WTC11 (cell line): ENCODE results near the gene ZMAT3. TPM values are rescaled to one million over a fixed set of nuclear protein-coding genes. Genes with fewer than 3 reads are reported as not detected.

Source experiments
- ATAC-seq: fragments of 200-7000 bp; cut with Tn5 transposase; 2 replicates; pipeline ENCODE4 v1.10.0; 2021; ENCODE audit warnings: mild to moderate bottlenecking, moderate library complexity
- CTCF ChIA-PET: fragments of 300-600 bp; sonication (Branson Sonifier 250); formaldehyde crosslinking; loops from one replicate; lab custom pipeline; 2021; ENCODE audit warnings: antibody characterized with exemption; lab: Charles Lee
- POLR2A ChIA-PET: fragments of 350-600 bp; sonication (Branson Sonifier 250); formaldehyde crosslinking; loops from one replicate; lab custom pipeline; 2021; ENCODE audit warnings: antibody characterized with exemption; lab: Charles Lee
- DNase-seq: peaks from one replicate; pipeline ENCODE4 v3.0.0; 2021; ENCODE audit warnings: low spot score
- H3K27ac Mint-ChIP-seq: 2 replicates; pipeline ENCODE4 v1.8.0; 2021; ENCODE audit warnings: mixed read lengths
- H3K27me3 Mint-ChIP-seq: 2 replicates; pipeline ENCODE4 v1.8.0; 2021; ENCODE audit warnings: low read depth, mild to moderate bottlenecking, moderate library complexity, mixed read lengths
- H3K36me3 Mint-ChIP-seq: 2 replicates; pipeline ENCODE4 v1.8.0; 2021; ENCODE audit warnings: mixed read lengths
- H3K4me1 Mint-ChIP-seq: 2 replicates; pipeline ENCODE4 v1.8.0; 2022; ENCODE audit warnings: mixed read lengths
- H3K4me3 Mint-ChIP-seq: 2 replicates; pipeline ENCODE4 v1.8.0; 2021; ENCODE audit warnings: mild to moderate bottlenecking, moderate library complexity, mixed read lengths
- H3K9me3 Mint-ChIP-seq: 2 replicates; pipeline ENCODE4 v1.8.0; 2021; ENCODE audit warnings: mixed read lengths
- ATF1 ChIP-seq: sonication (generic); formaldehyde crosslinking; IDR thresholded peaks from 2 replicates; pipeline ENCODE4 v1.8.1; 2023; ENCODE audit warnings: mild to moderate bottlenecking, moderate library complexity, missing genetic modification reagents
- CBFB ChIP-seq: sonication (generic); formaldehyde crosslinking; IDR thresholded peaks from 2 replicates; pipeline ENCODE4 v1.8.1; 2022; ENCODE audit warnings: mild to moderate bottlenecking, low read depth, missing genetic modification reagents
- CDX4 ChIP-seq: fragments of 250-450 bp; sonication (Bioruptor Pico); IDR thresholded peaks from 2 replicates; pipeline ENCODE4 v1.9.0; 2021; ENCODE audit warnings: moderate library complexity, mild to moderate bottlenecking, inconsistent platforms, borderline replicate concordance
- CREB1 ChIP-seq: sonication (generic); formaldehyde crosslinking; IDR thresholded peaks from 2 replicates; pipeline ENCODE4 v1.8.0; 2023; ENCODE audit warnings: mild to moderate bottlenecking, missing genetic modification reagents
- CREM ChIP-seq: sonication (generic); formaldehyde crosslinking; IDR thresholded peaks from 2 replicates; pipeline ENCODE4 v1.8.1; 2022; ENCODE audit warnings: mild to moderate bottlenecking, missing genetic modification reagents, moderate library complexity
- ELF4 ChIP-seq: sonication (generic); formaldehyde crosslinking; IDR thresholded peaks from 2 replicates; pipeline ENCODE4 v1.8.1; 2022; ENCODE audit warnings: low read depth, mild to moderate bottlenecking, moderate library complexity, missing genetic modification reagents
- EMX1 ChIP-seq: fragments of 250-450 bp; sonication (Bioruptor Pico); IDR thresholded peaks from 2 replicates; pipeline ENCODE4 v1.8.0; 2021; ENCODE audit warnings: mild to moderate bottlenecking
- ERG ChIP-seq: fragments of 250-450 bp; sonication (Bioruptor Pico); IDR thresholded peaks from 2 replicates; pipeline ENCODE4 v1.8.0; 2021; ENCODE audit warnings: mild to moderate bottlenecking
- ESRRA ChIP-seq: sonication (generic); formaldehyde crosslinking; IDR thresholded peaks from 2 replicates; pipeline ENCODE4 v1.8.1; 2022; ENCODE audit warnings: mild to moderate bottlenecking, missing genetic modification reagents, borderline replicate concordance
- ETV6 ChIP-seq: sonication (generic); formaldehyde crosslinking; IDR thresholded peaks from 2 replicates; pipeline ENCODE4 v1.8.1; 2022; ENCODE audit warnings: mild to moderate bottlenecking, missing genetic modification reagents
- FOXP1 ChIP-seq: sonication (generic); formaldehyde crosslinking; IDR thresholded peaks from 2 replicates; pipeline ENCODE4 v1.8.0; 2022; ENCODE audit warnings: missing genetic modification reagents, mild to moderate bottlenecking, moderate library complexity, borderline replicate concordance
- GTF2I ChIP-seq: fragments of 250-450 bp; sonication (Bioruptor Pico); conservative IDR thresholded peaks from 2 replicates; pipeline ENCODE4 v1.4.0; 2021; ENCODE audit warnings: mild to moderate bottlenecking
- IRF2 ChIP-seq: sonication (generic); formaldehyde crosslinking; IDR thresholded peaks from 2 replicates; pipeline ENCODE4 v1.8.0; 2022; ENCODE audit warnings: low read depth, missing genetic modification reagents, borderline replicate concordance
- MXD4 ChIP-seq: fragments of 250-450 bp; sonication (Bioruptor Pico); IDR thresholded peaks from 2 replicates; pipeline ENCODE4 v1.8.0; 2021; ENCODE audit warnings: mild to moderate bottlenecking, moderate library complexity, borderline replicate concordance
- NFYB ChIP-seq: sonication (generic); formaldehyde crosslinking; conservative IDR thresholded peaks from 2 replicates; pipeline ENCODE4 v1.8.0; 2022; ENCODE audit warnings: low read depth, missing genetic modification reagents
- NR1H2 ChIP-seq: sonication (generic); formaldehyde crosslinking; IDR thresholded peaks from 2 replicates; pipeline ENCODE4 v1.9.0; 2021; ENCODE audit warnings: mild to moderate bottlenecking, moderate library complexity, missing genetic modification reagents
- PRRX2 ChIP-seq: fragments of 250-450 bp; sonication (Bioruptor Pico); IDR thresholded peaks from 2 replicates; pipeline ENCODE4 v1.8.0; 2021; ENCODE audit warnings: mild to moderate bottlenecking
- RORB ChIP-seq: fragments of 250-450 bp; sonication (Bioruptor Pico); IDR thresholded peaks from 2 replicates; pipeline ENCODE4 v1.9.0; 2021; ENCODE audit warnings: mild to moderate bottlenecking
- SMAD4 ChIP-seq: sonication (generic); formaldehyde crosslinking; IDR thresholded peaks from 2 replicates; pipeline ENCODE4 v1.8.0; 2022; ENCODE audit warnings: mild to moderate bottlenecking, missing genetic modification reagents
- TEAD4 ChIP-seq: sonication (generic); formaldehyde crosslinking; IDR thresholded peaks from 2 replicates; pipeline ENCODE4 v1.8.0; 2022; ENCODE audit warnings: mild to moderate bottlenecking, missing genetic modification reagents
- USF1 ChIP-seq: sonication (generic); formaldehyde crosslinking; IDR thresholded peaks from 2 replicates; pipeline ENCODE4 v1.8.0; 2022; ENCODE audit warnings: mild to moderate bottlenecking, missing genetic modification reagents
- ZNF219 ChIP-seq: sonication (generic); formaldehyde crosslinking; IDR thresholded peaks from 2 replicates; pipeline ENCODE4 v1.8.0; 2023; ENCODE audit warnings: missing genetic modification reagents, mild to moderate bottlenecking, borderline replicate concordance
- ZNF396 ChIP-seq: fragments of 250-450 bp; sonication (Bioruptor Pico); IDR thresholded peaks from 2 replicates; pipeline ENCODE4 v1.8.0; 2021; ENCODE audit warnings: mild to moderate bottlenecking, moderate library complexity, borderline replicate concordance
- ZNF416 ChIP-seq: fragments of 250-450 bp; sonication (Bioruptor Pico); IDR thresholded peaks from 2 replicates; pipeline ENCODE4 v1.9.0; 2021; ENCODE audit warnings: mild to moderate bottlenecking, inconsistent platforms
- ZNF423 ChIP-seq: fragments of 250-450 bp; sonication (Bioruptor Pico); IDR thresholded peaks from 2 replicates; pipeline ENCODE4 v2.1.2; 2022; ENCODE audit warnings: mild to moderate bottlenecking, moderate library complexity
- total RNA-seq: library from RNA; stranded (reverse); gene quantifications from 3 replicates; pipeline ENCODE4 v1.2.3, GENCODE V29; 2021
- TF ChIP-seq, protein P1 (sequence below): sonication (generic); formaldehyde crosslinking; IDR thresholded peaks from 2 replicates; pipeline ENCODE4 v1.8.1; 2023; ENCODE audit warnings: mild to moderate bottlenecking, missing genetic modification reagents, moderate library complexity
- TF ChIP-seq, protein P2 (sequence below): sonication (generic); formaldehyde crosslinking; IDR thresholded peaks from 2 replicates; pipeline ENCODE4 v1.8.0; 2022; ENCODE audit warnings: mild to moderate bottlenecking, missing genetic modification reagents
- TF ChIP-seq, protein P3 (sequence below): sonication (generic); formaldehyde crosslinking; IDR thresholded peaks from 2 replicates; pipeline ENCODE4 v1.8.0; 2023; ENCODE audit warnings: mild to moderate bottlenecking, missing genetic modification reagents

ZMAT3 gene
- total RNA-seq, 1 experiment from 2014 or later: 24.1 TPM

DNA sequence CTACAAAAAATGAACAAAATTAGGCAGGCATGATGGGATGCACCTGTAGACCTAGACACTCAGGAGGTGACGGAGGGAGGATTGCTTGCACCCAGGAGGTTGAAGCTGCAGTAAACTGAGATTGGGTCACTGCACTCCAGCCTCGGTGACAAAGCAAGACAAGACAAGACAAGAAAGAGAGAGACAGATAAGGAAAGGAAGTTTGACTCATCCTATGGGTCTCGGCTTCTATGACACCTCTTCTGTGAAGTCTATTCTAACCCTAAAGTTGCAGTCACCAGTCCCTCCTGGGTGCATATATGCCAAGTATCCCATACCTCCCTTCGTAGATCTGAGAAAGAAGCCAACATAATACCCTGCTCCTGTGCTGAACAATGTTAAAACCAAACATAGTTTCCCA lies 7.9 kb upstream of the ZMAT3 start (continued):
- TF ChIP-seq ZNF219 (CRISPR knock-in tag) (no peak), ZNF423 (CRISPR knock-in tag) (no peak), TEAD4 (CRISPR knock-in tag) (no peak)

DNA sequence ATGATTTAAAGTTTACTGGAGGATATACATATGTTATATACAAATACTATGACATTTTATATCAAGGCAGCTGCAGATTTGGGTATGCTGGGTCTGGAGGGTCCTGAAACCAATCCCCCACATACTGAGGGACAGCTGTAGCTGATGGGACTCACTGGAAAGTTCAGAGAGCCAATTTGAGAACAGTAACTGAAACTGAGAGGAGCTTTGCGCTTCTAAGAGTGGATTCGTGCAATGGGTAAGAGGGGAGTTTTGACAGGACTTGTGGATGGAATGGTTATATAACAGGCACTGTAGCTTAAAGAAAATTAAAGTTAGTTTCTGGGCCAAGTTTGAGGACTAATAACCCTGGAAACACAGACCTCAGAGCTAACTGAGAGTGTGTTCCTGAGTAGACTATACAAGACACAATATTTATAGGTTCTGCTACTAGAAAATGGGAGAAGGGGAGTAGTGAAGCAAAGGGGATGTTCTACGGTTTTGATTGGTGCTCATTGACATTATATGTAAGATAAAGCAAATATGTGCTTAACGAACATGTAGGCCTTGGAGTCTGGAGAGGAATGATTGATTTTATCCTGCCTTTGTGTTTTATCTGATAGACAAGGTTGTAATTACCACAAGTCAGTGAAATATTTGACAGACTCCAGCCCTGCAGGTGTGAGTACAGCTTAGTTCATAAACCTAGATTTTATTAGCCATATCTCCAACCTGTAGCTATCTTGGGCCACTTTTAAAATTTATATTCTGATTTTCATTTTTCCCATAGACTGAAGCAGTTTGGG lies 4.8 kb upstream of the ZMAT3 start:
- no peak for ATAC-seq
- ChIA-PET POLR2A (interaction anchor here (0.7 kb wide), 1 partner anchor 230 kb away, joined by 4 read pairs; no protein-coding TSS in a partner anchor), CTCF (interaction anchor here (1.1 to 1.4 kb wide), 2 partner anchors 239 to 246 kb away, joined by 3 to 4 read pairs; no protein-coding TSS in a partner anchor)
- DNase-seq: no peak
- no peak overlapping the region for H3K27ac Mint-ChIP-seq
- H3K4me3 Mint-ChIP-seq: no peak overlapping the region
- TF ChIP-seq FOXP1 (CRISPR knock-in tag): no peak
- no peak for TF ChIP-seq MXD4
- no peak for TF ChIP-seq USF1 (CRISPR knock-in tag)
- TF ChIP-seq, protein P1, sequence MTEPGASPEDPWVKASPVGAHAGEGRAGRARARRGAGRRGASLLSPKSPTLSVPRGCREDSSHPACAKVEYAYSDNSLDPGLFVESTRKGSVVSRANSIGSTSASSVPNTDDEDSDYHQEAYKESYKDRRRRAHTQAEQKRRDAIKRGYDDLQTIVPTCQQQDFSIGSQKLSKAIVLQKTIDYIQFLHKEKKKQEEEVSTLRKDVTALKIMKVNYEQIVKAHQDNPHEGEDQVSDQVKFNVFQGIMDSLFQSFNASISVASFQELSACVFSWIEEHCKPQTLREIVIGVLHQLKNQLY: no peak
- no peak for TF ChIP-seq TEAD4 (CRISPR knock-in tag)
- no peak for TF ChIP-seq ERG (CRISPR knock-in tag)
- no peak for TF ChIP-seq CREM
- TF ChIP-seq, protein P2, sequence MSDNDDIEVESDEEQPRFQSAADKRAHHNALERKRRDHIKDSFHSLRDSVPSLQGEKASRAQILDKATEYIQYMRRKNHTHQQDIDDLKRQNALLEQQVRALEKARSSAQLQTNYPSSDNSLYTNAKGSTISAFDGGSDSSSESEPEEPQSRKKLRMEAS: no peak
- no peak for TF ChIP-seq ZNF396 (CRISPR knock-in tag)
- no peak for TF ChIP-seq CDX4
- no peak for TF ChIP-seq SMAD4 (CRISPR knock-in tag)
- TF ChIP-seq ESRRA (CRISPR knock-in tag): no peak
- no peak for TF ChIP-seq PRRX2
- no peak for TF ChIP-seq ETV6 (CRISPR knock-in tag)
- TF ChIP-seq ELF4 (CRISPR knock-in tag): no peak
- TF ChIP-seq GTF2I (CRISPR knock-in tag): no peak
- TF ChIP-seq CBFB (CRISPR knock-in tag): no peak
- no peak for TF ChIP-seq CREB1 (CRISPR knock-in tag)
- H3K27me3 Mint-ChIP-seq: no peaks in the 10 kb centered on the region
- H3K36me3 Mint-ChIP-seq: no peaks in the 10 kb centered on the region
- peaks cover 13% of the 10 kb centered on the region for H3K4me1 Mint-ChIP-seq
- H3K9me3 Mint-ChIP-seq: no peaks in the 10 kb centered on the region

DNA sequence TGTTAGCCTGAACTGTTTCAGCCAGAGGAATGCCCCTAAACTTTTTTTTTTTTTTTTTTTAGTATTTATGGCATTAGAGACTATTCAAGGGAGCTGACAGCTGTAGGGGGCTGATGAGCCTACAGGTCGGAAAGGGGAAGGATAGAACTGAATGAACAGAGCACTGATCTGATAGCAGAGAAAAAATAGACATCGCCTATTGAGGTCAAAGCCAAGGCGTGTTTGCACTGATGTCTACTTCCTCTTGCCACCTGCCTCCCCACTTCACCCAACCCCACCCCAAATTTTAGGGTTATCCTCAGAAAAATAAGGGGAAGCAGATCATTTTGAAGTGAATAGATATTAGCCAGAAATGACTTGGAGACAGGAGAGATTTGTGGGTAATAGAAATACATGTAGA lies 3.0 kb upstream of the ZMAT3 start:
- ATAC-seq: no peak
- Mint-ChIP-seq H3K4me3 (no peak overlapping the region), H3K27ac (no peak overlapping the region), H3K36me3 (no peaks in the 10 kb centered on the region), H3K9me3 (no peaks in the 10 kb centered on the region), H3K27me3 (no peaks in the 10 kb centered on the region), H3K4me1 (peaks cover 21% of the 10 kb centered on the region)
- CTCF ChIA-PET: interaction anchor here (0.7 kb wide), 1 partner anchor 457 kb away, joined by 3 read pairs; no protein-coding TSS in a partner anchor
- DNase-seq: no peak
- POLR2A ChIA-PET: interaction anchor here (0.7 kb wide), 1 partner anchor 1503 kb away, joined by 3 read pairs; no protein-coding TSS in a partner anchor
- TF ChIP-seq NR1H2 (CRISPR knock-in tag) (no peak), EMX1 (CRISPR knock-in tag) (no peak), ZNF416 (CRISPR knock-in tag) (no peak), IRF2 (CRISPR knock-in tag) (no peak), ATF1 (no peak), NFYB (no peak), CREB1 (CRISPR knock-in tag) (no peak), RORB (CRISPR knock-in tag) (no peak), ESRRA (CRISPR knock-in tag) (no peak)
- TF ChIP-seq, protein P3, sequence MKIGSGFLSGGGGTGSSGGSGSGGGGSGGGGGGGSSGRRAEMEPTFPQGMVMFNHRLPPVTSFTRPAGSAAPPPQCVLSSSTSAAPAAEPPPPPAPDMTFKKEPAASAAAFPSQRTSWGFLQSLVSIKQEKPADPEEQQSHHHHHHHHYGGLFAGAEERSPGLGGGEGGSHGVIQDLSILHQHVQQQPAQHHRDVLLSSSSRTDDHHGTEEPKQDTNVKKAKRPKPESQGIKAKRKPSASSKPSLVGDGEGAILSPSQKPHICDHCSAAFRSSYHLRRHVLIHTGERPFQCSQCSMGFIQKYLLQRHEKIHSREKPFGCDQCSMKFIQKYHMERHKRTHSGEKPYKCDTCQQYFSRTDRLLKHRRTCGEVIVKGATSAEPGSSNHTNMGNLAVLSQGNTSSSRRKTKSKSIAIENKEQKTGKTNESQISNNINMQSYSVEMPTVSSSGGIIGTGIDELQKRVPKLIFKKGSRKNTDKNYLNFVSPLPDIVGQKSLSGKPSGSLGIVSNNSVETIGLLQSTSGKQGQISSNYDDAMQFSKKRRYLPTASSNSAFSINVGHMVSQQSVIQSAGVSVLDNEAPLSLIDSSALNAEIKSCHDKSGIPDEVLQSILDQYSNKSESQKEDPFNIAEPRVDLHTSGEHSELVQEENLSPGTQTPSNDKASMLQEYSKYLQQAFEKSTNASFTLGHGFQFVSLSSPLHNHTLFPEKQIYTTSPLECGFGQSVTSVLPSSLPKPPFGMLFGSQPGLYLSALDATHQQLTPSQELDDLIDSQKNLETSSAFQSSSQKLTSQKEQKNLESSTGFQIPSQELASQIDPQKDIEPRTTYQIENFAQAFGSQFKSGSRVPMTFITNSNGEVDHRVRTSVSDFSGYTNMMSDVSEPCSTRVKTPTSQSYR (CRISPR knock-in tag): no peak
- TF ChIP-seq, protein P1: no peak
